ENCODE results near the gene CPNE1.
A peak's percentile ranks its signal among the peaks of the same experiment; 100 is the strongest.

Gene CPNE1

DNA sequence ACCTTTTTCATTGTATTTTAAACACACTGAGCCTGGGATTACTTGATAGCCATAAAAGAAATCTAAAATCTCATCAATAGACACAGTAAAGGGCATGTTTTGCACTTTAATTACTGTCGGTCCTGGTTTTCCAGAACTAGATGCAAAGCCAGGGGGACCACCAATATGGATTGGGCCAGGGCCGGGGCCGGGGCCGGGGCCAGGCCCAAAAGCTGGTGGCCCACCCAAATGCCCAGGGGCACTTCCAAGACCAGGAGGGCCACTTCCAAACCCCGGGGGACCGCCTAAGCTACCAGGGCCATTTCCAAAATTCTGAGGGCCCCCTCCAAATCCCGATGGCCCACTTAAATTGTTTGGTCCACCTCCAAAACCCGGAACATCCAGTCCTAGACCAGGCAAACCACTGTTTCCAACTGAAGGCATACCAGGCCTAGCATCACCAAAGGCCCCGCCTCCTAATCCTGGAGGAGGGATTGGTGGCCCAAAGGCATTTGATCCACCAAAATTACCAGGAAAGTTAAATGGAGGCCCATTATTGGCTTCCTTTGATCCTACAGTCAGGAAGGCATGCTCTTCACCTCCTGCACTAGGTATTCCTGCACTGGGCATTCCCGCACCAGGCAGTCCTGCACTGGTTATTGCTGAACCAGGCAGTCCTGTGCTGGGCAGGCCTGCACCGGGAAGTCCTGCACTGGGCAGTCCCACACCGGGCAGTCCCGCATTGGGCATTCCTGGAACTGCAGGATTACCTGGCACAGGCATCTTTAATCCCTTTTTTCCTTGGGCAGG, 11.9 kb downstream of the CPNE1 start:
- no peak for DNase-seq

DNA sequence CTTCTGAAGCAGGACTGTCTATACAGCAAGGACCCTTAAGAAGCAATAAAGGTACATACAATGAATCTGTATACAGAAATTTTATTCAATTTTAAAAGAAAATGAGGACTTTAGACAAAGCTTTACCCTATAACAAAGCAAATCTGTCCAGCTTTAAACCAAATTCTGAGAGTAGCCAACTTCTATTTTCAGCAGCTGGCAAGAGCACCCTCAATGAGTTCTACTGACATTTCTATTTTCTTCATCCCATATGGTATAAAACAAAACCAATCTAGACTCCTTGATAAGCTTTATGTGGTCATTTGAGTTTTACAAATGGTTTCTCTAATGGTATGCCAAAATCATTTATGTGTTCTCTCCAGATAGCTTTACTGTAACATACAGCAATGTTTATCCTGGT, 12.7 kb downstream of the CPNE1 start:
- DNase-seq: no peak

DNA sequence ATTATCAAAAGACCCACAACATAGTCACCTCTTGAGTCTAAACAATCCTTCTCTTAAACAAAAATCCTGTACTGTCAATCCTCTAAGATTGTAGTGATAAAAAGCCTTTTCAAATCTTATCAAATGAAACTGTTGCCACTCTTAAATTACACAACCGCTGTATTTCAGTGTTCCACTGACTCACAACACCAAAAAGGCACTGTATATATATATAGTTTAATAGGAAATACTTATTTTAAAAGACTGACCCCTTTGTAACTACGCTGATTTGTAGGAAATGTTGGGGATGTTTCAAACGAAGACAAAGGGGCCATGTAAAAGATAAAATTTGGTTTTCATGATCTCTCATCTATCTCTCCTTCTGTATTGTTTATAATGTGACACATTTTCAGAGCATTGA, 14.1 kb downstream of the CPNE1 start:
- DNase-seq: no peak

DNA sequence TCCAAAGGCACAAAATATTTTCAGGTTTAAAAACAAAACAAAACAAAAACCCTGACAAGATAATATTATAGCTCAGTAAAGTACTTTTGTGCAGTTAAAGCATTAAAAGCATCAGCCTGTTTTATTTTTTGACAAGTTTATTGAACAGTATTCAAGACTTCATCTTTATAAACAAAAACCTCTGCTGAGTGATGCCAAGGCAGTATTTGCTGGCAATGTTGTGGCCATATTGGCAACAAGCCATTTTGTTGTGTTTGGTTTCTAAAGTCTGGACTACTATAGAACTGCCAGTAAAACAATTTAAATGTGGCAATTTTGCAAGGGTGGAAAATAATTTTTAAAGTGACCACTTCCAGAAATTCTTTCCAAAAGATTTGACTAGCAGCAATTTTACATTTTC, 15.9 kb downstream of the CPNE1 start:
- no peak for DNase-seq

DNA sequence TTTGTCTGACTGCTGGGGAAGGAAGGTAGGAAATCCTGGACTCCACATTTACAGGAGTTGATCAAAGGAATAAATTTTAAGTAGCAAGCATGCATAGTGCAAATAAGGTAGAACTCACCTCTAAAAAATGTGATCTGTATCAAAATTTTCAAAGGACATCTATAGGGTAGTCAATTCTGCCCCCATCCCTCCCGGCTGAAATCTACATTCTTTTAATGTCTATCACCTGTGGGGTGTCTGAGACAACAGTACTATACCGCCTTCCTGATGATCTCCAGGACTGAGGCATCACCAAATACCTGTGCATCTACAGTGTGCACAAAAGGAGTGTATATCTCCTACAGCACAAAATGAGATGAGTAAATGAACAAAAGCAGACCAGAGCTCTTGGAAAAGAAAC, 19.9 kb downstream of the CPNE1 start:
- DNase-seq: no peak

DNA sequence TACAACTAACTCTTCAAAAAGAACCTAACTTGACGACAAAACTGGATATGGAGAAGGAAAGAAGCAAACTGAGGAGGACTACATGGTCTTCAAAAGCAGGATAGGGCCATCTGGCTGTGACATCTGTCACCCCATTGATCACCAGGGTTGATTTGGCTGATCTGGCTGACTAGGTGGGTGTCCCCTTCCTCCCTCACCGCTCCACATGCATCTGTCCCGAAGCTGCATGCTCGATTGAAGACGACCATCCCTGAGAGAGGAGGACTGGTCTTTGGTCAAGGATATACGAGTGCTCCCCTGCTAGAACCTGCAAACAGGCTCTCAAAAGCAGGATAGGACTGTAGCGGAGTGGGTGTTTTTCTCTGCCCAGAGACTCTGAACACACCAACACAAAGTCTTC, 21.7 kb downstream of the CPNE1 start:
- DNase-seq: no peak

DNA sequence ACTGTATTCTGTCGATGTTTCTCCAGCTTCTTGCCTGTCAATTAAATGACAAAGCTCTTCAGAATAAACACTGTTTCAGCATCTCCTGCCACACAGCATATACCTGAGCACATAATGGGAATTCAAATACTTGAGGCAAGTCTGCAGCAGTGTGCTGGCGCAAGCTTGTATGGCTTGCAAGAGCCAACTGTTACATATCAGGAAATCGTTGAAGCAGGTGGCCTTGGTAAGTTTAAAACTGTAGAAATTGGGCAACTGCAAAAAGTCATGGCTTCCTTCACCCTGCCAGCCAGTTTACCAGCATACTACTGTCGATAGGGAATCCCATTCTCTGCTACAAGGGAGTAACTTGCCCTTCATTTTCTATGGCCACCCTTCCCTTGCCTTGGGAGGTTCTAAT, 23.0 kb downstream of the CPNE1 start:
- no peak for DNase-seq

DNA sequence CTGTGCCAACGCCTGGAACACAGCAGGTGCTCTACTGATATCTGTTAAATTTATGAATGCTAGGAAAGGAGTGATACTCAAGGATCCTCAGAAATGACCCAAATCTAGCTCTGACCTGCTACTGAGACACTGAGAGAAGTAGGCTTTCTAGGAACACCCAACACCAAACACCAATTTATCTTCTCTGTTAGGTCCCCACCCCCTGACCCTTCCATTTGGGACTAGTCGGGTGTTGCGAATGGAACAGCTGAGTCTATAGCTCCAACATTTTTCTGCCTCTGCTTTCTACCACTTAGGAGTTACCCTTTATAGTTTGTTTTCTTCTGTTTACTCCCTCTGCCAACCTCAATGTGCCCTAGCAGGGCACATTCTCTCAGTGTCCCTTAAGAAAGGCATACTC, 24.0 kb downstream of the CPNE1 start:
- DNase-seq: no peak

DNA sequence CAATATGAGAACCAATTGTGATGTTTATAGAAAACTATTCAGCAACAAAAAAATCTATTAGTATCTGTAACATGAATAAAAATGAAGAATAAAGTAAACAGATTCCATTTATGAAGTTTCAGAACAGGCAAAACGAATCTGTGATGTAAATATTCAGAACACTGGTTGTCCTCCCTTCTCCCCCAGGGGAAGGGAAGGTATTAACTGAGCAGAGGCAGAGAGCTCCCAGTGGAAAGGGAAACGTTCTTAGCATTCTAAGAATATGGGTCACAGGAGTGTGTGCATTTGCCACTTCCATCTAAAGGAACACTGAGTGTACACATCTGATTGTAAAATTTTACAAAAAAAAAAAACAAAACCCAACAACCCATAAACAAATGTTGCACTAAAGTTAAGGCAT, 25.9 kb downstream of the CPNE1 start:
- DNase-seq: no peak

DNA sequence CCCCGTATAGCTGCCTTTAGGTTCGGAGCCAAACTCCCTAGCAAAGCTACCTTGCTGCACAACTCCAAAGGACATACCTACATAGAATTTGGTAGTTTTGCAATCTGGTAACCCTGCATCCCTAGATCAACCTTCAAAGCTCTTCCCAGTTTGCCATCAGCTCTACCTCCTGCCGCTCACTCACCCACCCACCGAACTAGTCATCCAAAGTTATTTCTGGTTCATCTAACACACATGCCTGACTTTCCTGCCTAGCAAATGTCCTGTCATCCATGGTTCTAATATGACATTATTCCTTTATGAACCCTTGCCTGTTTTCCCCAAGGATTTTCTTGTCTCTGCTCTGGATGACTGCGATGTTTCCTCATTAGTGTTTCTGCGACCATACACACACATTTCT, 27.4 kb downstream of the CPNE1 start:
- no peak for DNase-seq

DNA sequence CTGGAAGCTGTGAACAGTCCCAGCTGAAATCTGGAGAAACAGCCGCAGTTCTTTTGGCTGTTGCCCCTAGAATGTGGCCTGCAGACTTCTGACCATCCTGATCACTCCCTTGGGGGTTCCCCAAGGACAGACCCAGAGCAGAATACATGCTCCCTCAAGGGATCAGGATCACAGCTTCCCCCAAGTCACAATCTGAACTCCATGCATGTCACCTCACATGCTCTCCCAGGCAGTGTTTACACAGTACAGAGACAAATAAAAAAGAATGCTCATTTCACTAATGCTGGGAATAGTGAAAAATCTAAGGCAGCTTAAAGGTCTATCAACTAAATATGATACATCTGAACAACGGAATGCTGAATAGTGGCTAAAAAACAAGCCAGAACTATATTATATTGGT, 28.6 kb downstream of the CPNE1 start:
- no peak for DNase-seq

DNA sequence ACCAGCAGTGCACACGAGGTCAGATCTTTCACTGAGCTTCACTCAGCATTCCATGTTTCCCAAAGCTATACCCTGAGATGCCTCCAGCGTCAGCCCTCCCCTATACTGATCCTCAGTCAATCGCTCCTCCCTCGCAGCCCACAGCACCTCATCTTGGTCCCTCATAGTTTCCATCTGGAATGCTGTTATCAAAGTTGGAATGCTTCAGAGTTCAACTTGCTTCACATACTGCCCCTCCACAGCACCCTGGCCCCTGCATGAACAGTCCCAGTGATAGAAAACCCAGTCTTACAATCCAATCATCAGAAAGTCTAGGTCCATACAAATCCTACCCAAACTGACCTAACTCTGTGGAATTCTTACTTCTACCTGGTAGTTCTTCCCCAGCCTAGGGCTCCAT, 29.0 kb downstream of the CPNE1 start:
- DNase-seq: no peak

DNA sequence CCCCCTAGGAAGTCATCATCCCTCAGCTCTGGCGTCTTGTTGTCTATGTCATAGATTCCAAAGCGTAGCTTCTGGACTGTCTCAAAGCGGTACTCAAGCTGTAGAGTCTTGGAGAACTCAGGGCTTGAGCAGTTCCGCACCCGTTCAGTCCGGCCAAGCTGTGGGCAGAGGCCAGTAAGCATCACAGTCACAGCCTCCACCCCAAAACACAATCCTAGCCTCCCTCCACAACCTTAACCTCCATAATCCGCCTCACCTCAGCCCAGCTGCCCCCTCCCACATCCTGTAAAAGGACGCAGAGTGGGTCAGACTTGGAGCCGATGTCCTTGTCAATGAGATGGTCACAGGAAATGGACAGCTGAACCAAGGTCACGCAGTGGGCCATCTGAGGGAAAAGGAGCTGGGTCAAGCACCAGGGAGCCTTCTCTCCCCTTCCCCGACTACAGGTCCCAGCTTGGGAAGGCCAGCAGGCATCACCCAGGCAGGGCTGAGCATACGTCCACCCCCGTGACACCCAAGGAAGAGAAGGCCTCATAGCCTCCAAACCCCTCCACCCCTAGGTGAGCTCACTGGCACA, 32.1 kb downstream of the CPNE1 start:
- no peak for DNase-seq

DNA sequence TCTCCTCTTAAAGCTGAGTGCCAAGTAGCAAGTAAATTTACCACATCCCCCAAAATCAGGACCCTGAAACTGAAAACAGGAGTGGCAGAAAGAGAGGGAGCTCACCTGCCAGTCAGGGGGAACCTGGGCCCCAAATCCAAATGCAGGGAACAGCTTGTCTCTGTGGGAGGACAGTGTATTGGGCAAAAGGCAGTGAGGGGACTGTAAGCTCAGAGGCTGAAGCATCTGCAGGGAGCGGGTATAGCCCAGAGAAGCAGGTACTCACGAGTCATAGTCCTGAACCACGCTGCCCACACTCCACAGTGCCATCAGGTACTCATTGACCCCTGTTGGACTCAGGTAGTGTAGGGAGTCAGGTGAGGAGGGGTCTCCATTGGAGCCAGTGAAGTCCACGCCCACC, 34.1 kb downstream of the CPNE1 start:
- DNase-seq: no peak

DNA sequence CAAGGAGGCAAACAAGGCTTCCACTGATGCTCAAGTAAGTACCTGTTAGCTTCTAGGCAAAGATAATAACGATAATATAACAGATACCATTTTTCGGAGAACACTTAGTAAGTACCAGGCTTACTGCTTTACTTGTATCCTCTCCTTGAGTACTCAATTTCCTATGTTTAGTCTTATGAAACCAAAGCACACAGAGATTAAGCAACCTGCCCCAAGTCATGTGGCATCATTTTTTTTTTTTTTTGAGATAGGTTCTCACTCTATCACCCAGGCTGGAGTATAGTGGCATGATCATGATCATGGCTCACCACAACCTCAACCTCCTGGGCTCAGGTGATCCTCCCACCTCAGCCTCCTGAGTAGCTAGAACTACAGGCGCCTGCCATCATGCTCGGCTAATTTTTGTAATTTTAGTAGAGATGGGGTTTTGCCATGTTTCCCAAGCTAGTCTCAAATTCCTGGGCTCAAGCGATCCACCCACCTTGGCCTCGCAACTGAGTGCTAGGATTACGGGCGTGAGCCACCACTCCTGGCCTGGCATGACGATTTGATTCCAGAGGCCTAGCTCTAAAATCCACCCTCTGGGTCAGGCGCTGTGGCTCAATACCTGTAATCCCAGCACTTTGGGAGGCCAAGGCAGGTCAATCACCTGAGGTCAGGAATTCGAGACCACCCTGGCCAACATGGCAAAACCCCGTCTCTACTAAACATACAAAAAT, 35.1 kb downstream of the CPNE1 start:
- no peak for DNase-seq

DNA sequence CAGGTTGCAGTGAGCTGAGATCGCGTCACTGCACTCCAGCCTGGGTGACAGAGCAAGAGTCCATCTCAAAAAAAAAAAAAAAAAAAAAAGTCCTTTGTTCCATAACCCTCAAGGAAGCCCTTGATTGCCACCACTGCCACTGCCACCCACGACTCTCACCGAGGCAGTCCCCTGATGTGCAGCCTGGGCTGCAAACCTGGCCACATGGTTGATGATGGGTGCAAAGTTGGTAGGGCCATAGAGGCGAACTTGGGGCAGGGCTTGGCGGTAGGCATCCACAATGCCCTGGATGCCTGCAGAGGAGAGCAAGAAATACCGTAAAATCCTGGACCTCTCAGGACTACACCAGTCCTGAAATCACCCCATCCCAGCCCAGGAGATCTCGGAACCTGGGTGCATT, 37.6 kb downstream of the CPNE1 start:
- no peak for DNase-seq

DNA sequence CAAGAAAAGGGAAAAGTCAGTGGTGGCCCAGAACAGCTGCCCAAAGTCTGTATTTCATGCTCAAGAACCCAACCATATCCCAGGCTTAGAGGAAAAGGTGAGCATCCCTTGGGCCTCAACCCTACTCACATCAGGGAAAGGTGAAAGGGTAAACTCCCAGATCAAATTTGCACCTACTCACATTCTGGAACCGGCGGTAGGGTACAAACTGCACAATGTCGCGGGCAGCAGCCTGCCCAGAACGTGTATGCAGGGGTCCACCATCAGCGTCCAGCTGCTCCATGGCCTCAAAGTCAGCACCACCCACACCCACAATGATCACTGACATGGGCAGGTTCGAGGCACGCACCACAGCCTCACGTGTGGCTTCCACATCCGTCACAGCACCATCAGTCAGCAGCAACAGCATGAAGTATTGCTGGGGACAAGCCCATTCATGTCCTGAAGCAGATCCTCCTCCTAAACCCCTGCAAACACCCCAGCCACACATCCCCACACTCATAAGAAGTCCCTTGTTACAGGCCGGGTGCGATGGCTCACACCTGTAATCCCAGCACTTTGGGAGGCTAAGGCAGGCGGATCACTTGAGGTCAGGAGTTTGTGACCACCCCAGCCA, 38.2 kb downstream of the CPNE1 start:
- no peak for DNase-seq

DNA sequence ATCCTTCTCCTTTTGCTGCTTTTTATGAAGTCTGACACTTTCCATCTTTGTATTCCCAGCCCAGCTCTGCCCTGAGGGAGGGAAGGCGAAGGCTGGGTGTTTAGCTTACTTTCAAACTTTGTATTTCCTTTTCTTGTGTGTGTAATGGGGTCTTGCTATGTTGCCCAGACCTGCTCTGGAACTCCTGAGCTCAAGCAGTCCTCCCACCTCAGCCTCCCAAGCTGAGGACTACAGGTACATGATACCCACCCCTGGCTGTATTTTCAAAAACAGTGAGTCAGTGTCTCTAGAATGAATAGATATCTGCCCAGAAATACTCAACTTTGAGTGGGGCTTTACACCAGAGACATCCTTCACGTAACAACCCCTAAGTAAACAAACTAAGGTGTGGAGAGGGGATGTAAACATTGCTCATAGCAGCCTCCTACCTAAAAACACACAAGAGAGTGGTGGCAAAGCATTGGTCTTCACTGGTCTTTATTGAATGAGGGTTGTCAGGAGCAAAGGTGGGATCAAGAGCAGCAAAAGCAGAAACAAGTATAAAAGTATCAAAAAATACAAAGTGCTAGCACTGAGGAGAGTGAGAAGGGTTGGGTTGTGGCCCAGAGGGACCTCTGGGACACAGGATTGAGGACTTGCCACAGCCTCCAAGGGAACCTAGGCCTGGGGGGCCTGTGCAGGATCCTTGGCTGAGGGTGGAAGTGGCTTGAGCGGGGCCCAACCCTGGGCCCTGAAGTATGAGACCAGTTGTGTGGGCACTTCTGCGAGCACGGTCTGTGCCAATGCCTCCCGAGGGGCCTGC, 38.9 kb downstream of the CPNE1 start:
- DNase-seq: no peak

DNA sequence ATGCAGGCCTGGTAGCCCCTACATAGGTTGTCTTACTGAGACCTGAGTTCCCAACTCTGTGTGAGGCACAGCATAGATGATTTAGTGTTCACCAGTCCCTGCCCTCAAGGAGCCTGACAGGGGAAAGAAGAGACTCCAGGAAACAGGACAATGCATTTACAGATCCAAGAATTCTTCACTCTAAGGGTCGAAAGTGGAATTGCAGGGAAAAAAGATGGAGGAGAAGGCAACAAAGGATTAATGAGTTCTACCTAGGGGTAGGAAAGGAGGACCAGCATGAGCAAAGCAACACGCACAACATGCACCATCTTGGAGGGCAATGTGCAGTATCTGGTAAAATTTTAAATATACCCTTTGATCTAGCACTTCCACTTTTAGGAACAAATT, 43.1 kb downstream of the CPNE1 start:
- no peak for DNase-seq

DNA sequence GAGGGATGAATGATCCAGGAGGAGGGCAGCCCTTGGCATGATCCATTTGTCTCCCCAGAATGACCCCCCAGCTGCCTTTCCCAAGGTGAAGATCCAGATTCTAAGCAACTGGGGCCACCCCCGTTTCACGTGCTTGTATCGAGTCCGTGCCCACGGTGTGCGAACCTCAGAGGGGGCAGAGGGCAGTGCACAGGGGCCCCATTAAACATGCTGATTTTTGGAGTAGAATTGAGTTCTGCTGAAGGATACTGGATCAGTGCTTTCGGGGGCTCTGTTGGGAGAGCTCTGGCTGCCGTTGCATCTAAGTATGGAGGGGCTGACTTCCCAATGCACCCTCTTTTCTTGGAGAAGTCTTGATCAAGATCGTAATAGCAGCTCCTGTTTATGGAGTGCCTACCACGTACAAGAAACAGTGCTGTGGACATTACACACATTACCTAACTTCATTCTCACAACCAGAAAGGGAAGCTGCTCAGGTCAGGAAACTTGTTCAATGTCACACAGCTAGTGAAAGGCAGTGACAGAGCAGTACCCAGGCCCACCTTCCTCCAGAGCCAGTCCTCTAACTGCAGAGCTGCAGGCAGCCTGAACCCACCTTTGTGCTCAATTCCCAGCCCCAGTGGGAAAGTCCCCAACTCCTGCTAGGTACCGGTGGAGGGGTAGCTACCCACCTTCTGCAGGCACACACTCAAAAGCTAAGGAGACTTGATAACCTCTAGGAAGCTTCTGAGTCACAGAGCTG, 43.7 kb downstream of the CPNE1 start:
- DNase-seq: no peak

DNA sequence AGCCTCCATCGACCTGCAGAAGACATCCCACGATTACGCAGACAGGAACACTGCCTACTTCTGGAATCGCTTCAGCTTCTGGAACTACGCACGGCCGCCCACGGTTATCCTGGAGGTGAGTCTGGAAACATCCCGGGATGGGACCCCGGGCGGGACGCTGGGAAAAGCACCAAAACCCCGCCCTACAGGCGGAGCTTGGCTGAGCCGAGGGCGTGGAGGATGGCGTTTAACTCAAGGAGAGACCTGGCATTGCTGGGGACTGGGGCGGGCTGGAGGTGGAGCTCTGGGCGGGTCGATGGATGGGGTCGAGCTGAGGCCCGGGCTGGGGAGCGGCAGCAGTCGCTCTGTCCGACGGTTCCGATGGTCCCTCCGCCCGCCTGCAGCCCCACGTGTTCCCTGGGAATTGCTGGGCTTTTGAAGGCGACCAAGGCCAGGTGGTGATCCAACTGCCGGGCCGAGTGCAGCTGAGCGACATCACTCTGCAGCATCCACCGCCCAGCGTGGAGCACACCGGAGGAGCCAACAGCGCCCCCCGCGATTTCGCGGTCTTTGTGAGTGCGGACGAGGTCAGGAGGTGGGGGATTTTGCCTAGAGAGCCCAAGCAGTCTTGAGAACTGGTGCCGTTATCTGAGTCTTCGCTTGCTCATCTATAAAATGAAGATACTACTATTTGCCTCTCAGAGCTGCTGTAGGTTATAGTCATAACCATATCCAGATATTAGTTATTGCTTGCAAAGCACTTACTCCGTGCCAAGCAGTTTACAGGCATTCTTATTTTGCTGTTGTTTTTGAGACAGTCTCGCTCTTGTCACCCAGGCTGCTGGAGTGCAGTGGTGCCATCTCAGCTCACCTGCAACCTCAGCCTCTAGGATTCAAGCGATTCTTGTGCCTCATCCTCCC, 45.3 kb downstream of the CPNE1 start:
- peak; percentile 45 to 90 (median 69) for DNase-seq
